H1 (cell line): ENCODE data around the gene EMC10.

ENCODE experiments used
- SP1 ChIP-seq: IDR thresholded peaks from 2 replicates; pipeline ENCODE4 v1.6.1; 2011; ENCODE audit warnings: low read depth, low read length
- TF ChIP-seq, protein P1 (sequence below), 3 experiments: IDR thresholded peaks; 1 replicate in 2 of 3; 2 replicates in 1 of 3; pipeline versions ENCODE4 v1.5.1 to v1.6.1; 2011; ENCODE audit warnings: low read length in 3 of 3, mild to moderate bottlenecking in 3 of 3, inconsistent platforms in 2 of 3, low read depth in 1 of 3, moderate library complexity in 1 of 3; ENCODE audit not compliant: insufficient read depth in 1 of 3; ENCODE audit errors: control extremely low read depth in 1 of 3
- TF ChIP-seq, protein P2 (sequence below): fragments of 300-600 bp; sonication (generic); IDR thresholded peaks from 2 replicates; pipeline ENCODE4 v1.7.1; 2012; ENCODE audit warnings: low read length, moderate library complexity, mild to moderate bottlenecking, inconsistent platforms; ENCODE audit not compliant: insufficient replicate concordance

DNA sequence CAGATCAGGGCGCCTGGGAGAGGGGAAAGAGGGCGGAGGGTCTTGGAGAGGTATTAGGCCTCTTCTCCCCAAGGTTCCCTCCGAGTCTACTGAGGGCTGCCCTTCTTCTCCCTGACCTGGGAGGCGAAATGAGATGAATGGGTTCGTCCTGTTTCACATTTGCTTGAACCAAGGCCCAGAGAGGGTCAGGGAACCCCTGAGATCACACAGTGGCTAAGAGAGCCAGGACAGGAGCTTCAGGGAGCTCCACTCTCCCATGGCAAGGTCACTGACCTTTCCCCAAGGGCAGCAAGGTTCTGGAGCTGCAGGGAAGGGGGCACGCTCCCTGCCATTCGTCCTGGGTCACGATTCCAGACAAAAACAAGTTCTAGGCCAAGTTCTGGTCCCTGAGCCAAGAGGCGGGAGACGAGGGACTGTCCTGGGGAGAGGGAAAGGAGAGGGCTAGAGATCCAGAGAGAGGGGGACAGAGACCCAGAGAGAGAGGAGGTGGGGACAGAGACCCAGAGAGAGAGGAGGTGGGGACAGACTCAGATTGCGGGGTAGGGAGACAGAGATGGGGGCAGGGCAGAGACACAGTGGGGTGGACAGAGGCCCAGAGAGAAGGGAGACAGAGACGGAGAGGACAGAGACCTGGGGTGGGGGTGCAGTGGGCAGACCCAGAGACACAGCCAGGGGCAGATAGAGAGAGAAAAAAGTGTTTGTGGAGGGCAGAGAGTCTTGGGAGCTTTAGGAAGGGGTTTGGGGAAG, 36.9 kb downstream of the EMC10 start:
- TF ChIP-seq, protein P1, sequence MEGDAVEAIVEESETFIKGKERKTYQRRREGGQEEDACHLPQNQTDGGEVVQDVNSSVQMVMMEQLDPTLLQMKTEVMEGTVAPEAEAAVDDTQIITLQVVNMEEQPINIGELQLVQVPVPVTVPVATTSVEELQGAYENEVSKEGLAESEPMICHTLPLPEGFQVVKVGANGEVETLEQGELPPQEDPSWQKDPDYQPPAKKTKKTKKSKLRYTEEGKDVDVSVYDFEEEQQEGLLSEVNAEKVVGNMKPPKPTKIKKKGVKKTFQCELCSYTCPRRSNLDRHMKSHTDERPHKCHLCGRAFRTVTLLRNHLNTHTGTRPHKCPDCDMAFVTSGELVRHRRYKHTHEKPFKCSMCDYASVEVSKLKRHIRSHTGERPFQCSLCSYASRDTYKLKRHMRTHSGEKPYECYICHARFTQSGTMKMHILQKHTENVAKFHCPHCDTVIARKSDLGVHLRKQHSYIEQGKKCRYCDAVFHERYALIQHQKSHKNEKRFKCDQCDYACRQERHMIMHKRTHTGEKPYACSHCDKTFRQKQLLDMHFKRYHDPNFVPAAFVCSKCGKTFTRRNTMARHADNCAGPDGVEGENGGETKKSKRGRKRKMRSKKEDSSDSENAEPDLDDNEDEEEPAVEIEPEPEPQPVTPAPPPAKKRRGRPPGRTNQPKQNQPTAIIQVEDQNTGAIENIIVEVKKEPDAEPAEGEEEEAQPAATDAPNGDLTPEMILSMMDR (IDR thresholded peaks at IDR 0.05; ENCODE audit: control extremely low read depth in 1 of 3, insufficient read depth in 1 of 3, low read depth in 1 of 3, low read length in 3 of 3): no peak
- TF ChIP-seq SP1: no peak
- TF ChIP-seq, protein P2, sequence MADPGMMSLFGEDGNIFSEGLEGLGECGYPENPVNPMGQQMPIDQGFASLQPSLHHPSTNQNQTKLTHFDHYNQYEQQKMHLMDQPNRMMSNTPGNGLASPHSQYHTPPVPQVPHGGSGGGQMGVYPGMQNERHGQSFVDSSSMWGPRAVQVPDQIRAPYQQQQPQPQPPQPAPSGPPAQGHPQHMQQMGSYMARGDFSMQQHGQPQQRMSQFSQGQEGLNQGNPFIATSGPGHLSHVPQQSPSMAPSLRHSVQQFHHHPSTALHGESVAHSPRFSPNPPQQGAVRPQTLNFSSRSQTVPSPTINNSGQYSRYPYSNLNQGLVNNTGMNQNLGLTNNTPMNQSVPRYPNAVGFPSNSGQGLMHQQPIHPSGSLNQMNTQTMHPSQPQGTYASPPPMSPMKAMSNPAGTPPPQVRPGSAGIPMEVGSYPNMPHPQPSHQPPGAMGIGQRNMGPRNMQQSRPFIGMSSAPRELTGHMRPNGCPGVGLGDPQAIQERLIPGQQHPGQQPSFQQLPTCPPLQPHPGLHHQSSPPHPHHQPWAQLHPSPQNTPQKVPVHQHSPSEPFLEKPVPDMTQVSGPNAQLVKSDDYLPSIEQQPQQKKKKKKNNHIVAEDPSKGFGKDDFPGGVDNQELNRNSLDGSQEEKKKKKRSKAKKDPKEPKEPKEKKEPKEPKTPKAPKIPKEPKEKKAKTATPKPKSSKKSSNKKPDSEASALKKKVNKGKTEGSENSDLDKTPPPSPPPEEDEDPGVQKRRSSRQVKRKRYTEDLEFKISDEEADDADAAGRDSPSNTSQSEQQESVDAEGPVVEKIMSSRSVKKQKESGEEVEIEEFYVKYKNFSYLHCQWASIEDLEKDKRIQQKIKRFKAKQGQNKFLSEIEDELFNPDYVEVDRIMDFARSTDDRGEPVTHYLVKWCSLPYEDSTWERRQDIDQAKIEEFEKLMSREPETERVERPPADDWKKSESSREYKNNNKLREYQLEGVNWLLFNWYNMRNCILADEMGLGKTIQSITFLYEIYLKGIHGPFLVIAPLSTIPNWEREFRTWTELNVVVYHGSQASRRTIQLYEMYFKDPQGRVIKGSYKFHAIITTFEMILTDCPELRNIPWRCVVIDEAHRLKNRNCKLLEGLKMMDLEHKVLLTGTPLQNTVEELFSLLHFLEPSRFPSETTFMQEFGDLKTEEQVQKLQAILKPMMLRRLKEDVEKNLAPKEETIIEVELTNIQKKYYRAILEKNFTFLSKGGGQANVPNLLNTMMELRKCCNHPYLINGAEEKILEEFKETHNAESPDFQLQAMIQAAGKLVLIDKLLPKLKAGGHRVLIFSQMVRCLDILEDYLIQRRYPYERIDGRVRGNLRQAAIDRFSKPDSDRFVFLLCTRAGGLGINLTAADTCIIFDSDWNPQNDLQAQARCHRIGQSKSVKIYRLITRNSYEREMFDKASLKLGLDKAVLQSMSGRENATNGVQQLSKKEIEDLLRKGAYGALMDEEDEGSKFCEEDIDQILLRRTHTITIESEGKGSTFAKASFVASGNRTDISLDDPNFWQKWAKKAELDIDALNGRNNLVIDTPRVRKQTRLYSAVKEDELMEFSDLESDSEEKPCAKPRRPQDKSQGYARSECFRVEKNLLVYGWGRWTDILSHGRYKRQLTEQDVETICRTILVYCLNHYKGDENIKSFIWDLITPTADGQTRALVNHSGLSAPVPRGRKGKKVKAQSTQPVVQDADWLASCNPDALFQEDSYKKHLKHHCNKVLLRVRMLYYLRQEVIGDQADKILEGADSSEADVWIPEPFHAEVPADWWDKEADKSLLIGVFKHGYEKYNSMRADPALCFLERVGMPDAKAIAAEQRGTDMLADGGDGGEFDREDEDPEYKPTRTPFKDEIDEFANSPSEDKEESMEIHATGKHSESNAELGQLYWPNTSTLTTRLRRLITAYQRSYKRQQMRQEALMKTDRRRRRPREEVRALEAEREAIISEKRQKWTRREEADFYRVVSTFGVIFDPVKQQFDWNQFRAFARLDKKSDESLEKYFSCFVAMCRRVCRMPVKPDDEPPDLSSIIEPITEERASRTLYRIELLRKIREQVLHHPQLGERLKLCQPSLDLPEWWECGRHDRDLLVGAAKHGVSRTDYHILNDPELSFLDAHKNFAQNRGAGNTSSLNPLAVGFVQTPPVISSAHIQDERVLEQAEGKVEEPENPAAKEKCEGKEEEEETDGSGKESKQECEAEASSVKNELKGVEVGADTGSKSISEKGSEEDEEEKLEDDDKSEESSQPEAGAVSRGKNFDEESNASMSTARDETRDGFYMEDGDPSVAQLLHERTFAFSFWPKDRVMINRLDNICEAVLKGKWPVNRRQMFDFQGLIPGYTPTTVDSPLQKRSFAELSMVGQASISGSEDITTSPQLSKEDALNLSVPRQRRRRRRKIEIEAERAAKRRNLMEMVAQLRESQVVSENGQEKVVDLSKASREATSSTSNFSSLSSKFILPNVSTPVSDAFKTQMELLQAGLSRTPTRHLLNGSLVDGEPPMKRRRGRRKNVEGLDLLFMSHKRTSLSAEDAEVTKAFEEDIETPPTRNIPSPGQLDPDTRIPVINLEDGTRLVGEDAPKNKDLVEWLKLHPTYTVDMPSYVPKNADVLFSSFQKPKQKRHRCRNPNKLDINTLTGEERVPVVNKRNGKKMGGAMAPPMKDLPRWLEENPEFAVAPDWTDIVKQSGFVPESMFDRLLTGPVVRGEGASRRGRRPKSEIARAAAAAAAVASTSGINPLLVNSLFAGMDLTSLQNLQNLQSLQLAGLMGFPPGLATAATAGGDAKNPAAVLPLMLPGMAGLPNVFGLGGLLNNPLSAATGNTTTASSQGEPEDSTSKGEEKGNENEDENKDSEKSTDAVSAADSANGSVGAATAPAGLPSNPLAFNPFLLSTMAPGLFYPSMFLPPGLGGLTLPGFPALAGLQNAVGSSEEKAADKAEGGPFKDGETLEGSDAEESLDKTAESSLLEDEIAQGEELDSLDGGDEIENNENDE: no peak
